Esophagus squamous epithelium (tissue), 5 donors: ENCODE measurements around the gene GAGE12H. TPM values are rescaled to one million over a fixed set of nuclear protein-coding genes. Genes with fewer than 3 reads are reported as not detected.
"Not testable (repeated sequence)": the region's sequence is repeated elsewhere in the genome, so short reads cannot be mapped to it uniquely, and the experiment has no call there.

ENCODE experiments used
- DNase-seq: peaks from one replicate; lab custom pipeline; 2025; lab: John Stamatoyannopoulos, UW
- H3K27ac ChIP-seq, 4 donors: fragments of 200-600 bp; sonication (generic); one replicate each; pipeline ENCODE4 v1.5.1; 2016 to 2019; ENCODE audit warnings: mild to moderate bottlenecking in 1 of 4
- H3K27me3 ChIP-seq, 4 donors: fragments of 200-600 bp; sonication (generic); 1 replicate in 3 of 4; 2 replicates in 1 of 4; pipeline versions ENCODE4 v1.5.1 to v1.6.0; 2017 to 2021; ENCODE audit warnings: antibody characterized with exemption in 1 of 4
- H3K36me3 ChIP-seq, 3 donors: fragments of 200-600 bp; sonication (generic); one replicate each; pipeline ENCODE4 v1.5.1; 2016 to 2019
- H3K4me1 ChIP-seq, 3 donors: fragments of 200-600 bp; sonication (generic); one replicate each; pipeline ENCODE4 v1.5.1; 2017 to 2019
- H3K4me3 ChIP-seq, 4 donors: fragments of 200-600 bp; sonication (generic); 1 replicate in 3 of 4; 2 replicates in 1 of 4; pipeline ENCODE4 v1.5.1; 2016 to 2019; ENCODE audit warnings: mild to moderate bottlenecking in 2 of 4, moderate library complexity in 1 of 4
- H3K9me3 ChIP-seq, 3 donors: fragments of 200-600 bp; sonication (generic); one replicate each; pipeline ENCODE4 v1.5.1; 2016 to 2019
- WGBS, 2 donors: methylation state at CpG; one replicate each; pipeline ENCODE4 v1.1.5; 2018; 5-methylcytosine and 5-hydroxymethylcytosine counted together
- intact Hi-C: fragments of 100-400 bp; cut with DNase I; formaldehyde crosslinking; loops from one replicate; pipeline ENCODE4 v1.15.0; 2022
- total RNA-seq, 4 donors: library from RNA; depleted of rRNA; stranded (reverse); fragments of >200 nt; gene quantifications; one replicate each; pipeline ENCODE4 v1.1.0, GENCODE V29; 2016
- donor health status: DM: yes; HTN: yes; CAD: no.

GAGE12H gene
- not detected for total RNA-seq

- H3K36me3 ChIP-seq, H3K27ac ChIP-seq, DNase-seq, H3K4me3 ChIP-seq, intact Hi-C loops, H3K9me3 ChIP-seq, H3K4me1 ChIP-seq, H3K27me3 ChIP-seq: not testable (repeated sequence)
- no CpG with 5 or more reads among the region's 16 CpGs for WGBS, 2 donors
Observed at GRCh38 chrX:49579649-49580048, at the start of gene GAGE12H. Gene GAGE12H (plus strand): TSS chrX:49579949. CDS start chrX:49581104, 1,155 bp downstream.

- H3K27me3 ChIP-seq, H3K27ac ChIP-seq, H3K4me1 ChIP-seq, H3K36me3 ChIP-seq, H3K9me3 ChIP-seq, H3K4me3 ChIP-seq, intact Hi-C loops, DNase-seq: not testable (repeated sequence)
- no CpG with 5 or more reads among the region's 16 CpGs for WGBS, 2 donors
Observed at GRCh38 chrX:49531877-49532276, 47.9 kb upstream of the GAGE12H start, which contains the start of gene GAGE12C. Gene GAGE12C (plus strand): TSS chrX:49532177. CDS start chrX:49533332, 1,155 bp downstream.

GRCh38 chrX:49541433-49541832 is 38.3 kb upstream of the GAGE12H start, which contains the start of gene GAGE12D:
Gene GAGE12D (plus strand): TSS chrX:49541733. CDS start chrX:49542888, 1,155 bp downstream.
- H3K4me3 ChIP-seq, H3K9me3 ChIP-seq, H3K27ac ChIP-seq, intact Hi-C loops, H3K4me1 ChIP-seq, H3K27me3 ChIP-seq, H3K36me3 ChIP-seq, DNase-seq: not testable (repeated sequence)
- WGBS, 2 donors: no CpG with 5 or more reads among the region's 16 CpGs

- H3K4me1 ChIP-seq, H3K27ac ChIP-seq, H3K27me3 ChIP-seq, H3K9me3 ChIP-seq, intact Hi-C loops, DNase-seq, H3K4me3 ChIP-seq, H3K36me3 ChIP-seq: not testable (repeated sequence)
- no CpG with 5 or more reads among the region's 16 CpGs for WGBS, 2 donors
Observed at GRCh38 chrX:49550989-49551388, 28.8 kb upstream of the GAGE12H start, which contains the start of gene GAGE12E. Gene GAGE12E (plus strand): TSS chrX:49551289. CDS start chrX:49552444, 1,155 bp downstream.

- H3K4me3 ChIP-seq, H3K4me1 ChIP-seq, intact Hi-C loops, H3K36me3 ChIP-seq, H3K27me3 ChIP-seq, DNase-seq, H3K27ac ChIP-seq, H3K9me3 ChIP-seq: not testable (repeated sequence)
- WGBS, 2 donors: no CpG with 5 or more reads among the region's 16 CpGs
Observed at GRCh38 chrX:49560542-49560941, 19.2 kb upstream of the GAGE12H start, which contains the start of gene GAGE12F. Gene GAGE12F (plus strand): TSS chrX:49560842. CDS start chrX:49561997, 1,155 bp downstream.

GRCh38 chrX:49568728-49569127 is 11.0 kb upstream of the GAGE12H start:
- H3K4me1 ChIP-seq, DNase-seq, H3K27ac ChIP-seq, H3K36me3 ChIP-seq, H3K4me3 ChIP-seq, H3K27me3 ChIP-seq, H3K9me3 ChIP-seq, intact Hi-C loops: not testable (repeated sequence)
- no CpG with 5 or more reads among the region's 11 CpGs for WGBS, 2 donors

- intact Hi-C loops, H3K9me3 ChIP-seq: not testable (repeated sequence)
Observed at GRCh38 chrX:49569152-49569551, 10.6 kb upstream of the GAGE12H start.

GRCh38 chrX:49570100-49570499 is 9.6 kb upstream of the GAGE12H start, which contains the start of gene GAGE12G:
Gene GAGE12G (plus strand): TSS chrX:49570400. CDS start chrX:49571555, 1,155 bp downstream.
- H3K27me3 ChIP-seq, H3K36me3 ChIP-seq, H3K27ac ChIP-seq, H3K4me3 ChIP-seq, H3K9me3 ChIP-seq, H3K4me1 ChIP-seq, intact Hi-C loops, DNase-seq: not testable (repeated sequence)
- no CpG with 5 or more reads among the region's 16 CpGs for WGBS, 2 donors

More at GRCh38 chrX:49569152-49569551, 10.6 kb upstream of the GAGE12H start:
- not testable (repeated sequence) for H3K4me3 ChIP-seq, H3K27ac ChIP-seq, H3K4me1 ChIP-seq, H3K27me3 ChIP-seq, DNase-seq, H3K36me3 ChIP-seq
- WGBS, 2 donors: 91% methylated on average over 8 of the region's 13 CpGs; no CpG with 5 or more reads in 1 of the 2 donors

GRCh38 chrX:49589196-49589595 is 9.4 kb downstream of the GAGE12H start, which contains the start of gene GAGE2A:
Gene GAGE2A (plus strand): TSS chrX:49589496. CDS start chrX:49590651, 1,155 bp downstream.
- WGBS, 2 donors: no CpG with 5 or more reads among the region's 16 CpGs
- H3K36me3 ChIP-seq, intact Hi-C loops, H3K27me3 ChIP-seq, H3K4me1 ChIP-seq, DNase-seq, H3K4me3 ChIP-seq, H3K9me3 ChIP-seq, H3K27ac ChIP-seq: not testable (repeated sequence)

- intact Hi-C loops: not testable (repeated sequence)
Observed at GRCh38 chrX:49589769-49590478, 10.2 kb downstream of the GAGE12H start.

GRCh38 chrX:49590488-49590887 is 10.7 kb downstream of the GAGE12H start:
- 89 to 92% methylated on average over 13 to 15 of the region's 17 CpGs for WGBS, 2 donors
- H3K9me3 ChIP-seq, H3K36me3 ChIP-seq, H3K27ac ChIP-seq, H3K27me3 ChIP-seq, intact Hi-C loops, H3K4me3 ChIP-seq, H3K4me1 ChIP-seq, DNase-seq: not testable (repeated sequence)

More at GRCh38 chrX:49589769-49590478, 10.2 kb downstream of the GAGE12H start:
- H3K4me3 ChIP-seq, H3K9me3 ChIP-seq, DNase-seq, H3K4me1 ChIP-seq, H3K27me3 ChIP-seq, H3K36me3 ChIP-seq, H3K27ac ChIP-seq: not testable (repeated sequence)
- 91 to 92% methylated on average over 13 to 25 of the region's 37 CpGs for WGBS, 2 donors

GRCh38 chrX:49598720-49599119 is 19.0 kb downstream of the GAGE12H start, which contains the start of gene GAGE1:
Gene GAGE1 (plus strand): TSS chrX:49599020. CDS start chrX:49600175, 1,155 bp downstream.
- H3K36me3 ChIP-seq, H3K4me1 ChIP-seq, H3K27me3 ChIP-seq, intact Hi-C loops, DNase-seq, H3K27ac ChIP-seq, H3K4me3 ChIP-seq, H3K9me3 ChIP-seq: not testable (repeated sequence)
- no CpG with 5 or more reads among the region's 16 CpGs for WGBS, 2 donors
